Stimulated activated CD4-positive, alpha-beta T cell treated with anti-CD3 and anti-CD28 coated beads, TNF-alpha, amount 100 ng/mL, for 4 hours (primary cell): ENCODE data around the gene GALNT5.
"Not testable (repeated sequence)": the region's sequence is repeated elsewhere in the genome, so short reads cannot be mapped to it uniquely, and the experiment has no call there.

Experiments
- DNase-seq, 3 experiments: peaks; one replicate each; pipeline ENCODE4 v3.0.0-alpha.2; 2020; ENCODE audit warnings: low read depth in 3 of 3

GALNT5 gene, protein sequence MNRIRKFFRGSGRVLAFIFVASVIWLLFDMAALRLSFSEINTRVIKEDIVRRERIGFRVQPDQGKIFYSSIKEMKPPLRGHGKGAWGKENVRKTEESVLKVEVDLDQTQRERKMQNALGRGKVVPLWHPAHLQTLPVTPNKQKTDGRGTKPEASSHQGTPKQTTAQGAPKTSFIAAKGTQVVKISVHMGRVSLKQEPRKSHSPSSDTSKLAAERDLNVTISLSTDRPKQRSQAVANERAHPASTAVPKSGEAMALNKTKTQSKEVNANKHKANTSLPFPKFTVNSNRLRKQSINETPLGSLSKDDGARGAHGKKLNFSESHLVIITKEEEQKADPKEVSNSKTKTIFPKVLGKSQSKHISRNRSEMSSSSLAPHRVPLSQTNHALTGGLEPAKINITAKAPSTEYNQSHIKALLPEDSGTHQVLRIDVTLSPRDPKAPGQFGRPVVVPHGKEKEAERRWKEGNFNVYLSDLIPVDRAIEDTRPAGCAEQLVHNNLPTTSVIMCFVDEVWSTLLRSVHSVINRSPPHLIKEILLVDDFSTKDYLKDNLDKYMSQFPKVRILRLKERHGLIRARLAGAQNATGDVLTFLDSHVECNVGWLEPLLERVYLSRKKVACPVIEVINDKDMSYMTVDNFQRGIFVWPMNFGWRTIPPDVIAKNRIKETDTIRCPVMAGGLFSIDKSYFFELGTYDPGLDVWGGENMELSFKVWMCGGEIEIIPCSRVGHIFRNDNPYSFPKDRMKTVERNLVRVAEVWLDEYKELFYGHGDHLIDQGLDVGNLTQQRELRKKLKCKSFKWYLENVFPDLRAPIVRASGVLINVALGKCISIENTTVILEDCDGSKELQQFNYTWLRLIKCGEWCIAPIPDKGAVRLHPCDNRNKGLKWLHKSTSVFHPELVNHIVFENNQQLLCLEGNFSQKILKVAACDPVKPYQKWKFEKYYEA

DNA sequence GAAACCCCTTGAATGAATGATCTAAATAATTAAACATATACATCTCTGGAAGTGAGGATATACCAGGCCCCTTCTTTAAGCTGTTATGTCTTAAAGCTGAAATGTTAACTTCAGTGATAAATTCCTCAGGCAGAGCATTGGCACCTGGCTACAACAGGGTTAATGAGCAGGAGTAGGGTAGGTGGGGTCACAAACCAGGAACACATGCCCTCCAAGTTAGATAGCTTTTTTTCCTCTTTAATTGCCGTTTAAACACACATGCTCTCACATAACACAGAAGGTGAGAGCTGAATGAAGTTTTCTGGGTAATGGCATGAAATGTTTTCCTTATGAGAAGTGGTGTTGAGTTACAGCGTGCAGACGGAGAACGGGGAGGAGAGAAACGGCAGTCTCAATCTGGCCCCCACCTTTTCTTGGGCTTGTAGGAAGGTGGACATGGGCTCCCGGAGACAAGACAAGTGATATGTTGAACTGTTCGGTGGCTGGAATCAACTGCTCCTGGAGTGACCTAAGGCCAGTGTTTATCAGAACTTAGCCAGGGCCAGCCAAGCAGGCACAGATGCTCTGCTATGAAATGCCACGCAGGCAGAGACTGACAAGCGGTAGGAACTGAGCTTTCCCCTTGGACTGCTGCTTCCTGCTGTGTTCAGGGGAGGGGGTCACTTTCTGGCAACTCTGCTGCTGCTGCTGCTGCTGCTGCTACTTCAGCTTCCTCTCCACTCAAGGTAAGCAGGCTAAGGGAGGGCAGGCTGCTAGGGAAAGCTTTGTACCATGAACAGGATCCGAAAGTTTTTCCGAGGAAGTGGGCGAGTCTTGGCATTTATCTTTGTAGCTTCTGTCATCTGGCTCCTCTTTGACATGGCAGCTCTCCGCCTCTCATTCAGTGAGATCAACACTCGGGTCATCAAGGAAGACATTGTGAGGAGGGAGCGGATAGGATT, at the start of gene GALNT5:
GALNT5 (plus strand) TSS at position 394 of the 941 bp plus-strand sequence; CDS start at position 772, 378 bp downstream.
- no peak for DNase-seq

DNA sequence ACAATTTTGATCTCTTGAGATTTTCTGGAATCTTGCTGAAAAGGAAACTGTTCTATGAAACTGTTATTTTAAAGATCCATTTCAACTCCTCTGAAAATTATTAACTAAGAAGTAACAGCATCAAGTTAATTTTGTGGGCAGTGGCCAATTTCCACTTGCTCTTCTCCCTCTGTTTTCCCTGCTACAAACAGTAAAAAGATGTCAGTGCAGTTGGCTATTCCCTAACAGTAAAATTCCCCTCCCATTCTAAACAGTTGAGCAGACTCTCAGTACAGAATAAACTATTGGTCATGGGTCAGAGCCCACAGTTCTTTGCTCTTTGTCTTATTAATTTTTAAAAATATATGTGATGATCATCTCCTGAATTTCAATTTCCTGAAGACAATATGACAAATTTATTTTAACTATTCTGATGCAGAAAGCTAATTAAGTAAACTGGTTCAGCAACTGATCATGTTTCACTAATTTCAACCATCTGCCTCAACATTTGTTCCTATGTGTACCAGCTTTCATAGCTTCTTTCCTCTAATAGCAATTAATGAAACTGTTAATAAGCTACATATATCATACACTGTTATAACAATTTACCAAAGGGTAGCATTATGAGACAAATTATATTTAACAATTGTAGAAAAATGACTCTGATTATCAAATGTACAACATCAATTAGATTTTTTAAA, 41.1 kb upstream of the GALNT5 start:
- DNase-seq, result no peak

DNA sequence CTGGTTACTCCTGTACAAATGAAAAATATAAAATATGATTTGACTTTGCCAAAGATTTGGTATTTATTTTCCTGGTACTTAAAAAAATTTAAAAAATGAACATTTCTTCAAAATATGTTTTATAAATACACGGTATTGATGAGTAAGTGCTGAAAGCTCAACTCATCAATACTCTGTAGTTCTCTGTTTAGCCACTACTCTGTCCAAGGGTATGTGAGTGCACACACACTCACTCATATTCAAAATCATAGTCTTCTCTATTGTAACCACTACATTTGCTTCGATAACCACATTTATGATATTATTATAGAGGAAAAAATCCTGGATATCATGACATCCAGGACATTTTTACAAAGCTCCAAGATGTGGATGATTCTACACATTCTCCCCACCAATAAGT, 40.1 kb upstream of the GALNT5 start:
- DNase-seq, result no peak

DNA sequence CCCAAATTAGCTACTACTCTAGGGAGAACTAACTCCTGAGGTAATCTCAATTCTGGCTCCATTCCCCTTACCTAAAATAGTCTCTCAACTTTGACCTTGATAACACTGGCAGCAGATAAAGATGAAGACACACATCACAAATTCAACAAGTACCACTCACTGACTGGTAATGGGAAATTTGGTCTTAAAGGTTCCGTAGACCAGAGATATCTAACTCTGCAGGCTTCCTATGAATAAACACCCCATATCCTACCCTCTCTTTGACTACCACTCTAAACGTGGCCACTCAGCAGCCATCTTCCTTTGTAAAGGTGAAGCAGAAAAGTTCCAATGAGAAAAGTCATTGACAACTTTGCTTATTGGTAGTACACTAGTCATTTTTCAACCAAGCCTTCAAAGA, 38.6 kb upstream of the GALNT5 start:
- no peak for DNase-seq

DNA sequence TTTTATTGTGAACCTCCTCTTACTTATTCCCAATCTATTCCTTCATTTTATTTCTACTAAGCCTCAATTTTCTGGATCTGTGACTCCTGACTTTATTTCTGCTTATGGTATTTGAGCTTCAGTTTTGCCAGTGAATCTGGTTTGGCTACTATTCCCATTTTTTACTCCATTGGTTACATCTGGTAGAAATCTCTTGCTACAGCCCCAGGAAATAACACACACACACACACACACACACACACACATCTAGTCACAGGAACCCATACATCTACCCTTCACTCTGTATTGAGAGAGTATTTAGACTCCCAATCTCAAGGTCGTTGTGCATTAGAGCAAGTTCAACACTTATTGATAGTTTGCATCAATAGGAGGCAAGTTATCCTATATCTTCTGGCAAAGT, 37.0 kb upstream of the GALNT5 start:
- DNase-seq, result no peak

DNA sequence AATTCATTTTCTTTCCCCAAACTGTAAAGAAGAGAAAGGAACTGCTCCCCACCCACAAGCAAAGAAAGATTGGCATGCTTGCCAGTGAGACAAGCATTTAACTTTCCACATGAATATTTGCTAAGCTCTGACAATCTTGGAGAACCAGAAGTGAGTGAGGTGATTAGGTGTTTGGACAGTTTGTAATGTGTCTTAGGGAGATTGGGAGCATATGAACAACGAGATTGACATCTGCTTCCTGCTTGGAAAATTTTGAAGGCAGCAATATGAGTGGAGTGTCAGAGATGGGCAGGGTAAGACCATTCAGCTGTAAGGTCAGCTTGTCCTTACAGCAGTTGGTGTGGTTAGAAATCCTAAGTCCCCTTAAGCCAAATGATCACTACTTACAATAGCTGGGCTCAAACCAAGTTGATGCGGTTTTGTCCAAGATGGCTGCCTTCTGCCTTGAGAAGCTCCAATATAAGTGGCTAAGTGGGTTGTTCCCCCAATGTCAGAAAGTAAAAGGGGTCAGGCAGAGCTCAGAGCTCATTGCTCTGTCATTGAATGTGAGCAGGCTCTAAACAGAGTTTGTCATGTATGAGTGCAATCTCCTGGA, 36.0 kb upstream of the GALNT5 start:
- DNase-seq, result no peak

DNA sequence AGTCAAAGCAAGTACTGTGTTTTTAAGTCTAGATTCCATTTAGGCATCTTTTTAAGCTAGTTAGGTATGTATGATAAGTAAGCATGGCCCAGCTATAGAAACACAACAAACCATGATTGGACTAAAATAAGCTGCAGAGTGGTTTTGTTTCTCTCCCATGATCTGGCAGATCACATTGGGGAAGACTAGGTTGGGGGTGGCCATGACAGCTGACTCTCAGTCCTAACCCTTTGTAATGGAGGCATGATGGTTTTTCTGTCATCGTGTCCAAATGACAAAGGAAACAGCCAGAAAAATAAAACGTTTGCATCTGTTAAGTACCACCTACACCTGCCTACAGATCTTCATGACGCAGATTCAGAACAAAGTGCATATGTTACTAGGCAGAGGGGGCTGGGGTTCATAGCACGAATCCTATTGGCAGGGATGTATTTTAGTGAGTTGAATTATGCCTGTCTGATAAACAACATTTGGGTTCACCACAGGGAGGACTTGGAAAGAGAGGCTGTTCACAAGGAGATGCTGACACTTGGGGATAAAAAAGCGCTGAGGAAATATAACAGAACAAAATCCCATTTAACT, 33.8 kb upstream of the GALNT5 start:
- no peak for DNase-seq

DNA sequence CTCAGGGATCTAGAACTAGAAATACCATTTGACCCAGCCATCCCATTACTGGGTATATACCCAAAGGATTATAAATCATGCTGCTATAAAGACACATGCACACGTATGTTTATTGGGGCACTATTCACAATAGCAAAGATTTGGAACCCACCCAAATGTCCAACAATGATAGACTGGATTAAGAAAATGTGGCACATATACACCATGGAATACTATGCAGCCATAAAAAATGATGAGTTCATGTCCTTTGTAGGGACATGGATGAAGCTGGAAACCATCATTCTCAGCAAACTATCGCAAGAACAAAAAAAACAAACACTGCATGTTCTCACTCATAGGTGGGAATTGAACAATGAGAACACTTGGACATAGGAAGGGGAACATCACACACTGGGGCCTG, 33.1 kb upstream of the GALNT5 start:
- not testable (repeated sequence) for DNase-seq

DNA sequence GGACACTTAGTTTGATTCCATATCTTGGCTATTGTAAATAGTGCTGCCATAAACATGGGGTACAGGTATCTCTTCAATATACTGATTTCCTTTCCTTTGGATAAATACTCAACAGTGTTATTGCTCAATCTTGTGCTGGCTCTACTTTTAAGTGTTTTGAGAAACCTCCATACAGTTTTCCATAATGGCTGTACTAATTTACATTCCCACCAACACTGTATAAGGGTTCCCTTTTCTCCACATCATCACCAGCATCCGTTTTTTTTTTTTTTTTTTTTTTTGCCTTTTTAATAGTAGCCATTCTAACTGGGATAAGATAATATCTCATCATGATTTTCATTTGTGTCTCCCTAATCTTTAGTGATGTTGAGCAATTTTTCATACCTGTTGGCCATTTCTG, 29.9 kb upstream of the GALNT5 start:
- no peak for DNase-seq

DNA sequence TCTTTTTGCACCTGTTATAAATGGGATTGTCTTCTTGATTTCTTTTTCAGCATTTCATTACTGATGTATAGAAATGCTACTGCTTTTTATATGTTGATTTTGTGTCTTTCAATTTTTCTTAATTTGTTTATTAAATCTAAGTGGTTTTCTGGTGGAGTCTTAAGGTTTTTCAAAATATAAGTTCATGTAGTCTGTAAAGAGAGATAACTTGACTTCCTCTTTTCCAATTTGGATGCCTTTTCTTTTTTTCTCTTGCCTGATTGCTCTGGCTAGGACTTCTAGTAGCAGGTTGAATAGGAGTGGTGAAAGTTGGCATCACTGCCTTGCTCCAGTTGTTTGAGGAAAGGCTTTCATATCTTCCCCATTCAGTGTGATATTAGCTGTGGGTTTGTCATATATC, 28.6 kb upstream of the GALNT5 start:
- DNase-seq, result no peak

DNA sequence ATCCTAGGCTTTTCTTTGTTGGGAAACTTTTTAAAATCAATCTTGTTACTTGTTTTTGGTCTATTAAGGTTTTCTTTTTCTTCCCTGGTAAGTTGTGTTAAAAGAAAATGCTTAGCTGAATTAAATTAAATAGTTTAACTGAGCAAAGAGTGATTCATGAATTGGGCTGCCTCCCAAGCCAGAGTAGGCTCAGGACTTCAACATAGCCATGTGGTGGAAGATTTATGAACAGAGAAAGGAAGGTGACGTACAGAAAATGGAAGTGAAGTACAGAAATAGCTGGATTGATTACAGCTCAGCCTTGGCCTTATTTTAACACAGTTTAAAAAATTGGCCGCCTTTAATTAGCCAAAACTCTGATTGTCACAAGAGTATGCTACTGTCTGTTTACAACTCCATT, 27.9 kb upstream of the GALNT5 start:
- DNase-seq, result no peak

DNA sequence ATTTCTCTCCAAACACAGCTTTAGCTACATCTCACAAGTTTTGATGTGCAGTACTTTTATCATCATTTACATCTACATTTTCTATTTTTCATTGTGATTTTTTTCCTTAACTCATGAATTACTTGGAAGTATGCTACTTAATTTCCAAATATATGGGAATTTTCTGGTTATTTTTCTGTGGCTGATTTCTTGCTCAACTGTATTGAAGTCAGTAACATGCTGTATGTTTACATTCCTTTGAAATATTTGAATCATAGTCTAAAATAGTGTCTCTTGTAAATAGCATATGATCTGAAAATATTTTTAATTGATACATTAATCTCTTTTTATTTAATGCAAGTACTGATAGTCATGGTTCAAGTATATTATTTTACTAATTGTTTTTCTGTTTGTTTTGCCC, 26.0 kb upstream of the GALNT5 start:
- DNase-seq, result no peak

DNA sequence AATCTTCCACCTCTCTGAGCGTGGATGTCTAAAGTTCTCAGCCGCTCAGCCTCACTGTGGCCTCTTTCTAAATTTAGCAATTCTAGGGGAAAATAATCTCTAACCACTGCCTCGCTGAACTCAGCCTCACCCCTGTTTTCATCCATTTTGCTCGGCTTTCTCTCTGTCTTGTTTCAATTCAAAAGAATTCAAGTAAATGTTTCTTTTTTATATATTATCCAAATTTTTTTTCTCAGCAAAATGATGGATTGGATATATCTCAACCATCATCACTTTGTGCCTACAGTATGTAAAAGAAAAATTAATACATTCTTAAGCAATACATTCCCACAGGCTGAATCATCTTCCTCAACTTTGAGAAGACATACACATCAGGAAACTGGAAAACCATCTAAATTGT, 24.0 kb upstream of the GALNT5 start:
- DNase-seq, result no peak

DNA sequence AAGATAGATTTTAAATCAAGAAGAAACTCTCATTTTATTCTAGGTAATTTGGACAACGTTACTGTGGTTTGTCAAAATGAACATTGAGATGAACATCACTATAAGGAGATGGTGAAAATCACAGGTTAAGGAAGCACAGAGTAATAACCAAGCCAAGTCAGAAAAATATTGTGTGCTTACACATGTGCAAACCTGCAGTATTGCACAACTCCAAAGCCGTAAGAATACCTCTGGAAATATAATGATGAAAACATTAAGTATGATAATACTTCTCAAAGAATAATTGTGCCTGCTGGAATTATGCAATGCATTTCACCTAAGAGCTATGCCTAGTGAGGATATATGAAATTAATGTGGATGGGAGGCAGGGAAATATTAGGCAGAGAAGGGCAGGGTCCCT, 21.1 kb upstream of the GALNT5 start:
- no peak for DNase-seq

DNA sequence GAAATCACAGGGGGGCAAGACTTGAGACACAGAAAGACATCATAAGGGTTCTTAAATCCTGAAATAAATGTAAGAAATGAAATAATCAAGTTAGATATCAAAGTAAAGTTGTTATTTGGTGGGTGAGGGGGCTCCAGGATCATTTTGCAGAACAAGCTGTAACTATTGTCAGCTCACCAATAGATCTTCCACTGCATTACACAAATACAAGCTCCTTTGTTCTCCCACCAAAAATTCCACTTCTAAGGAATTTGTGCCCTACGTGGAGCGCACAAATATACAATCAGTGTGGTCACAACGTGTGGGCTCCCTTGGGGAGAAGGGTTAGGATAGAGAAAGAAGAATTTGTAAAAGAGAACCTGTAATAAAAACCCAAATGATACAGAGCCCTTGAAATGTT, 19.2 kb upstream of the GALNT5 start:
- no peak for DNase-seq

DNA sequence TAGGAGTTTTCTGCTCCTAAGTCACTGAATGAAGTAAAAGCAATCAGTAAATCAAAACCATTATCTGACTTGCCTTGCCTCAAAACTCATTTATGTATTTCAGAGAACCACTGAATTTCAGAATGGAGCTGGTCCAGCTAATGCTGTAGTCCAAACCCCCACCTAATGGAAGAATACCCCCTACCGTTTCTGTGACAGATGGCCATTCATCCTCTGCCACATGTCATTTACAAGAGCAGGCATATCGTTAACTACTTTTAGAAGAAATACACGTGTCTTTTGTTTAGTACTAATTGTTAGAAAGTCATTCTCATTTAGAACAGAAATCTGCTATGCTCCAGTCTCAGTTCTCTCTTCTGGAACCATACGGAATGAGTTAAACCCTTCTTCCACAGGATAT, 12.8 kb upstream of the GALNT5 start:
- no peak for DNase-seq

DNA sequence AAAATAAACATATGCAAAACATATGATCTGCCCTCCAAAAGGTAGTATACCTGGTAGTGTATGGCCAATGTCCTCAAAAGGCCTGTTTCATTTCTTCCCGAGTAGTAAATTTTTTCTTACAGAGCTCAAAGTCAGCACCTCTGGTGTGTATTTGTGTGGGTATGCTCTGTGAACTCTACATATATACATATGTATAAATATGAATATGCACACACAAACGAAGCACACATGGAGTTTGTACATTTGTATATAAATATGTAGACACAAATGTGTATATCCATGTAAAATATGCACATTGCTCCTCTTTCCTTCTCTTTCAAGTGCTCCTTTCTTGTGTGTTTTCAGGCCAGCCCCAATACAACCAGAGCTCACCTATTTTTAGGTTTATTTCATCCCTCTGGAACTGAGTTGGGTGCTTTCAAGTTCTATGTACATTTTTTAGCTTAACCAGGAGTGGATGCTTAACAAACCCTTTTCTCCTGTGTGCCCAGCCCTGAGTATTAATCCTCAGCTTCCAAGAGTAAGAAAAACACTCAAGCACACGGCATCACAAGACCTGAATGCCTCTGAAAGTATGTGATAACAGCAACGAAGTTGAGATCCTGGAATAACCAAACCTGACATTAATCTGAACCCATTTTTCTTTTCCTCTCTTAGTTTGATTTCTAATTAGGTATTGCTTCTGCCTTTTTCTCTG, 12.2 kb upstream of the GALNT5 start:
- DNase-seq, result no peak

DNA sequence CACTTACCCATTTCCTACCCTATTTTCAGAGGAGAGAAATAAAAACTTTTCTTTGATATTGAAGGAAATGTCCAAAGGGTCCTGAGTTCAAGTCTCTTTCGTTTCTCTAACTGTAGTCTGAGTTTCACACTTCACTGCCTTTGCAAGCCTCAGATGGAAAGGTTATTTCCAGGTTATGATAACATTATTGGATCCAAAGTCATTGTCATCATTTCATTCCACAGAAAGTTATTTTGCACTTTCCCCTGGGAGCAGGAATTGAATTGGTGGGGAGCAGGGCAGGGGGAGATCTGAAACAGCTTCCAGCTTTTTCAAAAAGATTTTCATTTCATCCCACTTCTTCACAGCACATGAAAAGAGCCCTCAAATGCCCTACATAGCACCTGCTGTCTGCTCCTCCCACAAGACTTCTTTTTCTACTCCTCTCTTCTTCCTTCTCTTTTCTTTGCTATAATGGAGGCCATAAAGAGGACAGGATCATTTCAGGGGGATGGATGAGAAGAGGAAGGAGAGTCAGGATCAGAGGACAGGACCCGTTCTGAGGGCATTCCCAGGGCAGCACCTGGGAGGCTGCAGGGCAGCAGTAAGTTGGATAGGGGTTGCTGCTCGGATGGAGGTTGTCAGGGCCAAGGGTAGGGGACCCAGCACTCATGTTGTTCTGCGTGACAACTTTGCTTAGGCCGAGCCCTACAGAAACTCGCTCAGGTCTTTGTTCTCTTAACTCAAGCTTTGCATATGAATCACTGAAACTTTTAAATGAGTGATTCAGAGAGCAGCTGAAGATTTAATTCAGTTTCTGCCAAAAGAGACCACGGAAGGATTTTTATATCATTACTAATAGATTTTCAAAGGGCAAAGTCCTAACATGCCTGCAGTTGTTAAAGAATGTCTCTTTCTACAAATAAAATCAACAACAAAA, 11.4 kb upstream of the GALNT5 start:
- no peak for DNase-seq
